GM21447 (cell line): Measurements from ENCODE around the gene TRIM47.

Source experiments
- ATAC-seq: cut with Tn5 transposase; IDR thresholded peaks from one replicate; pipeline ENCODE4 v1.9.1; 2021; ENCODE audit not compliant: unreplicated experiment

Gene TRIM47

GRCh38 chr17:75834279-75834920 lies 44.0 kb downstream of the TRIM47 start:
- no peak for ATAC-seq

DNA sequence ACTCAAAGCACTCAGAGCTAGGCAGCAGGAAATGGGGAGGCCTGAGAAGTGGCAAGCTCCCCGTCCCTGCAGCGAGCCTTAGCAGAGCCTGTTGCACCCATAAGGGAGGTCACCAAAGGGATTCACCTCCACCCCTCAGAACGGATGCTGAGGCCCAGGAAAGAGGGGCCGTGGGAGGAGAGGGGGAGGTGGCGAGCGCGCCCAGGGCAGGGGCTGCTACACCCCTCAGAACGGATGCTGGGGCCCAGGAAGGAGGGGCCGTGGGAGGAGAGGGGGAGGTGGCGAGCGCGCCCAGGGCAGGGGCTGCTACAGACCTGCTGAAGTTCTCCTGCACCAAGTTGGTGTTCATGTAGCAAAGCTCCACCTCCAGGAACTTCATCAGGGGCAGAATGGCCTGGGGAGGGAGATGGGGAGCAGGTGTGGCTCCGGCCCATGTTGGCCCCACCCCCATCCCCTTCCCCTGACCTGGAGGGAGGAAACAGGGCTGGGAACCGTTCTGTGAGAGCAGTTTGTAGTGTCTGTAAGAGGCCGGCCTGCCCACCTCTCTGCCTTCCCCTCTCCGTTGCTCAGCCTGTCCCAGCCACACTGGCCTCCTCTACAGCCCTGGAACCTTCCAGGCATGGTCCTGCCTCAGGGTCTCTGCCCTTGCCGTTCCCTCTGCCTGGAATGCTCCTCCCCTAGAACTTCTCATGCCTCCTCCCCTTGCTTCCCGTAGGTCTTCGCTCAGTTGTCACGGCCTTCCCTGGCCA lies 45.6 kb downstream of the TRIM47 start:
- ATAC-seq: no peak

GRCh38 chr17:75832164-75832651 lies 46.2 kb downstream of the TRIM47 start:
- no peak for ATAC-seq

- ATAC-seq: no peak
These were observed 47.3 kb downstream of the TRIM47 start for GRCh38 chr17:75831032-75831571.

- ATAC-seq: no peak
These were observed 48.0 kb downstream of the TRIM47 start for GRCh38 chr17:75830164-75831031.

DNA sequence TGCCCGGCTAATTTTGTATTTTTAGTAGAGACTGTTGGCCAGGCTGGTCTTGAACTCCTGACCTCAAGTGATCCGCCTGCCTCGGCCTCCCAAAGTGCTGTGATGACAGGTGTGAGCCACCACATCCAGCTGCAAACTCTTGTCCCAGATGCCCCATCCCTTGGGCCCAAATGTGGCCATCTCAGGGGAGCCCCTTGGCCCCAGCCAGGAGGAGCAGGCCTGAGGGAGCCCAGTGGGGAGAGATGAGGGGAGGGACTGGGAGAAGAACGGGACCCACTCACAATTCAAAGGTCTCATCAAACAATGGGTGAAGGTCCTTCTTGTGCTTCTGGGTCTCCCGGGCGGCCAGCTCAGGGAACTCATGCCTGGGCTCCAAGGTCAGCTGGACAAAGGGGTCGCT lies 48.6 kb downstream of the TRIM47 start:
- ATAC-seq: no peak

GRCh38 chr17:75828741-75829140 lies 49.6 kb downstream of the TRIM47 start:
- no peak for ATAC-seq

GRCh38 chr17:75828076-75828400 lies 50.3 kb downstream of the TRIM47 start:
- no peak for ATAC-seq

DNA sequence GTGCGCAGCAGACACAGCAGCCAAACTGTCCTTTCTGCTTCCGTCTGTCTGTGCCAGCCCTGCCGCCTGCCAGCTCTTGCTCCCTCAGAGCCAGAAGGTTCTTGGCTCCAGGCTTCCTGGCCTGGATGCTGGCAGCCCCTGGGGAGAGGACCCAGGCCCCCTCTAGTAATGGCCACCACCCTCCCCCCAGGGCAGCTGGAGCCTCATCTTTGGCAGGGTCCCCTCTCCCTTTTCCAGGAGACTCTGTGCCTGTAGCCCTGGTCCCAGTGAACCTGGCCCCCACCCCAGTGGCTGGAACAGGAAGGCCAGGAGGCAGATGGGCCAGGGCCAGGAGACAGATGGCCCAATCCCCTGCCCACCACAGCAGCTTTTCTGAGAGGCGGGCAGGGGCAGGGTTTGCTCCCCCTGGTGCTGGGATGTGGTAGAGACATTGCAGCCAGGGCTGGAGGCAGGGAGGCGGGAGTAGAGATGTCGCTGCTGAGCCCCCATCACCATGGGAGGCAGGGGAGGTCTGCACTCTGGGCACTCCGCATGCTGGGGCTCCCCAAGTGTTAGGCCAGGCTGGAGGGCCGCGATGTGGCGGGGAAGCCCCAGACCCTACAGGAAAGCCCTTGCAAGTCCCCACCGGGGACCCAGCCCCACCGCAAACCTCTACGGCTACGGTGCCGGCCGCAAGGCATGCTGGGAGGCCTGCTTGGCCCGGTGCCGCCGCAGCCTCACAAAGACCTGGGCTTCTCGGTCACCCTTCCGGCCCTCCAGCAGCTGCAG lies 50.9 kb downstream of the TRIM47 start:
- ATAC-seq: no peak

- no peak for ATAC-seq
These were observed 51.6 kb downstream of the TRIM47 start for GRCh38 chr17:75826561-75827307.

DNA sequence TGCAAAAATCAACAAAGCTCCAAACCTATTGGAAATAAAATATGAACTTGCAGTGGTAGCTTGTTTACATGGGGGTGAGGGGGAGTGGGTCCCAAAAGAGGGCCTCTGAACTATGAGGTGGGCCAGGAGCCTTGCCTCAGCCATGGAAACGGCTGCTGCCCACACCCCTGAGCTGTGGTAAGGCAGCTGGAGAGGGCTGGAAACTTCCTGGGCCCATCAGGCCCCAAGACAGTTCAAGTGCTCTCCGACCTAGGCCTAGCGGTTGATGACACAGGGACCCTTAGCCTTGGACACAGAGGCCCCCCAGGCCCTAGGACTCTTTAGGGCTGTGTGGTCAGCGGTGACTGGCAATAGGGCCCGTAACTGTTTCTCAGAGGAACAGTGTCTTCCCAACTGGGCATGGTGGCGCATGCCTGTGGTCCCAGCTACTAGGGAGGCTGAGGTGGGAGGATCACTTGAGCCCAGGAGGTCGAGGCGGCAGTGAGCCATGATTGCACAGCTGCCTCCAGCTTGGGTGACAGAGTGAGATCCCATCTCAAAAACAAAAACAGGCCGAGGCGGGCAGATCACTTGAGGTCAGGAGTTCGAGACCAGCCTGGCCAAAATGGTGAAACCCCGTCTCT lies 52.5 kb downstream of the TRIM47 start:
- ATAC-seq: no peak

DNA sequence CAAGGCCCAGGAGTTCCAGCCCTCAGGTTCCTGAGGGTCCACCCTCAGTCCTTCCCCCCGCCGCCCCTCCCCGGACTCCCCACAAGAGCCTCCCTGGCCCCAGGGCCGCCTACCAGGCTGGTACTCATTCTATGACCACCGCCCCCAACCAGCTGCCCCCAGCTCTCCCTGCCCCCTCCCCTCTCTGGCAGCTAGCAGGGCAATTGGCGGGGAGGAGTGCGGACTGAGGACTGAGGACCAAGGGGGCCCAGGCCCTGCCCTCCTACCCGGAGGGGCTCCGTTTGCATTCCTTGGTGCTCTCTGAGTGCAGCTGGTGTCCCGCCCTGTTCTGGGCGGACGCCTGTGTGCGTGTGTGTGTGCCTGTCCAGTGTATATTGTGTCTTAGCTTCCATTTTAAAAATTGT lies 53.2 kb downstream of the TRIM47 start:
- no peak for ATAC-seq

DNA sequence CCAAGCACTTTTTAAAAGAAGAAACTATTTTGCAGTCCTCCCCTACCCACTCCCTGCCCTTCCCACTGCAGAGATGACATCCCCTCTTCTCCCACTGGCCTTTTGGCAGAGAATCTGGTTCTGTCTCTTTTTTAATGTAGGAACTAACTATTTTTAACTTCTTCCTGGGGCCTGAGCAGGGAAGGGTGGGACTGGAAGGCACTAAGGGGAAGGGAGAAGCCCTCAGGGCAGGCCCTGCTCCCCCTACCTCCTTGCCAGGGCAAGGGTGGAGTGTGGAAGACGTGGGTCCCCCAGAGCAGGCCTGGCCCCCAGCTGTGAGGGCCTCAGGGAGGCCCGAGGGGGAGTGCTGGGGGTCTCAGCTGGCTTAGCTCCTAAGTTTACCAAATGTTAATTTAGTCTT lies 53.7 kb downstream of the TRIM47 start:
- ATAC-seq: no peak
